ENCODE results near the gene KLRF2.
A peak's percentile ranks its signal among the peaks of the same experiment; 100 is the strongest.

The KLRF2 gene

GRCh38 chr12:9910716-9911421 lies 29.6 kb downstream of the KLRF2 start:
- Histone ChIP-seq H4K91ac (ENCODE audit: low read length) (peak overlapping the region; percentile 35), H2BK120ac (ENCODE audit: low read depth, low read length) (no peak overlapping the region)
- 72% methylated on average over 6 of the region's 7 CpGs for WGBS

GRCh38 chr12:9911708-9912107 lies 30.4 kb downstream of the KLRF2 start:
- H2BK5ac ChIP-seq (ENCODE audit: low read depth, low read length, poor library complexity, severe bottlenecking), result no peak overlapping the region
- H2BK12ac ChIP-seq (ENCODE audit: low read length in 2 of 2), result no peak overlapping the region
- no peaks in the 10 kb centered on the region for H3K4me1 ChIP-seq (ENCODE audit: control insufficient read depth, insufficient read depth, low read depth, low read length)
- no peak overlapping the region for H3K14ac ChIP-seq (ENCODE audit: low read length in 2 of 2)
- DNase-seq, result no peak
- H4K8ac ChIP-seq (ENCODE audit: low read length), result no peak overlapping the region
- no peak overlapping the region for H4K91ac ChIP-seq (ENCODE audit: low read length)
- no peak overlapping the region for H3K27ac ChIP-seq (ENCODE audit: low read length, poor library complexity, severe bottlenecking)
- no peak overlapping the region for H2AFZ ChIP-seq (ENCODE audit: low read depth, low read length)
- no peaks in the 10 kb centered on the region for H3K79me1 ChIP-seq (replicated peaks; ENCODE audit: low read length, poor library complexity, severe bottlenecking)
- no peak overlapping the region for H3K4me2 ChIP-seq (ENCODE audit: low read length, poor library complexity, severe bottlenecking)
- no peak overlapping the region for H2AK5ac ChIP-seq (ENCODE audit: low read length, severe bottlenecking)
- no peak overlapping the region for H3K9ac ChIP-seq (ENCODE audit: low read length)
- H3K4me3 ChIP-seq (ENCODE audit: insufficient read depth in 1 of 2, low read depth in 1 of 2, low read length in 2 of 2), result no peak overlapping the region
- H3K23ac ChIP-seq (ENCODE audit: low read length in 2 of 2), result no peak overlapping the region
- no peak overlapping the region for H3K18ac ChIP-seq (ENCODE audit: low read depth in 1 of 2, low read length in 2 of 2)
- no peaks in the 10 kb centered on the region for H3K36me3 ChIP-seq (ENCODE audit: control insufficient read depth in 1 of 2, insufficient read depth in 2 of 2, low read depth in 1 of 2, low read length in 2 of 2)
- H2BK15ac ChIP-seq (ENCODE audit: low read depth, poor library complexity, severe bottlenecking), result no peak overlapping the region
- no peaks in the 10 kb centered on the region for H3K27me3 ChIP-seq (ENCODE audit: control insufficient read depth in 1 of 2, insufficient read depth in 1 of 2, low read length in 2 of 2)
- no peak overlapping the region for H2BK120ac ChIP-seq (ENCODE audit: low read depth, low read length)
- no peak overlapping the region for H3K4ac ChIP-seq (ENCODE audit: low read depth in 1 of 2, low read length in 2 of 2)
- H3K9me3 ChIP-seq (ENCODE audit: control insufficient read depth, low read length), result peaks cover 34% of the 10 kb centered on the region

More at GRCh38 chr12:9910716-9911421, 29.6 kb downstream of the KLRF2 start:
- Histone ChIP-seq H3K36me3 (ENCODE audit: control insufficient read depth in 1 of 2, insufficient read depth in 2 of 2, low read depth in 1 of 2, low read length in 2 of 2) (no peaks in the 10 kb centered on the region), H3K27ac (ENCODE audit: low read length, poor library complexity, severe bottlenecking) (no peak overlapping the region), H3K9me3 (ENCODE audit: control insufficient read depth, low read length) (peaks cover 34% of the 10 kb centered on the region), H3K4me3 (ENCODE audit: insufficient read depth in 1 of 2, low read depth in 1 of 2, low read length in 2 of 2) (peak overlapping the region in 1 of 2 experiments; percentile 46), H2BK12ac (ENCODE audit: low read length in 2 of 2) (no peak overlapping the region), H3K18ac (ENCODE audit: low read depth in 1 of 2, low read length in 2 of 2) (no peak overlapping the region), H3K23ac (ENCODE audit: low read length in 2 of 2) (no peak overlapping the region), H3K4ac (ENCODE audit: low read depth in 1 of 2, low read length in 2 of 2) (no peak overlapping the region), H2AFZ (ENCODE audit: low read depth, low read length) (no peak overlapping the region), H3K27me3 (ENCODE audit: control insufficient read depth in 1 of 2, insufficient read depth in 1 of 2, low read length in 2 of 2) (no peaks in the 10 kb centered on the region), H3K9ac (ENCODE audit: low read length) (peak overlapping the region; percentile 15), H2AK5ac (ENCODE audit: low read length, severe bottlenecking) (no peak overlapping the region), H3K4me2 (ENCODE audit: low read length, poor library complexity, severe bottlenecking) (no peak overlapping the region), H3K4me1 (ENCODE audit: control insufficient read depth, insufficient read depth, low read depth, low read length) (no peaks in the 10 kb centered on the region), H4K8ac (ENCODE audit: low read length) (no peak overlapping the region), H2BK5ac (ENCODE audit: low read depth, low read length, poor library complexity, severe bottlenecking) (no peak overlapping the region), H2BK15ac (ENCODE audit: low read depth, poor library complexity, severe bottlenecking) (no peak overlapping the region), H3K79me1 (replicated peaks; ENCODE audit: low read length, poor library complexity, severe bottlenecking) (no peaks in the 10 kb centered on the region), H3K14ac (ENCODE audit: low read length in 2 of 2) (no peak overlapping the region)
- peak; percentile 19 for DNase-seq

- no peaks in the 10 kb centered on the region for H3K79me1 ChIP-seq (replicated peaks; ENCODE audit: low read length, poor library complexity, severe bottlenecking)
- no peaks in the 10 kb centered on the region for H3K4me1 ChIP-seq (ENCODE audit: control insufficient read depth, insufficient read depth, low read depth, low read length)
- no peak overlapping the region for H3K4me3 ChIP-seq (ENCODE audit: insufficient read depth in 1 of 2, low read depth in 1 of 2, low read length in 2 of 2)
- H4K8ac ChIP-seq (ENCODE audit: low read length), result no peak overlapping the region
- no peak overlapping the region for H2AK5ac ChIP-seq (ENCODE audit: low read length, severe bottlenecking)
- DNase-seq, result no peak
- no peak overlapping the region for H3K14ac ChIP-seq (ENCODE audit: low read length in 2 of 2)
- no peak overlapping the region for H2BK120ac ChIP-seq (ENCODE audit: low read depth, low read length)
- peaks cover 2% of the 10 kb centered on the region for H3K9me3 ChIP-seq (ENCODE audit: control insufficient read depth, low read length)
- no peak overlapping the region for H3K27ac ChIP-seq (ENCODE audit: low read length, poor library complexity, severe bottlenecking)
- H2BK15ac ChIP-seq (ENCODE audit: low read depth, poor library complexity, severe bottlenecking), result no peak overlapping the region
- WGBS, result 79% methylated on average over 3 of the region's 3 CpGs
- H3K36me3 ChIP-seq (ENCODE audit: control insufficient read depth in 1 of 2, insufficient read depth in 2 of 2, low read depth in 1 of 2, low read length in 2 of 2), result no peaks in the 10 kb centered on the region
- H3K9ac ChIP-seq (ENCODE audit: low read length), result no peak overlapping the region
- H2BK5ac ChIP-seq (ENCODE audit: low read depth, low read length, poor library complexity, severe bottlenecking), result no peak overlapping the region
- H3K18ac ChIP-seq (ENCODE audit: low read depth in 1 of 2, low read length in 2 of 2), result no peak overlapping the region
- no peak overlapping the region for H4K91ac ChIP-seq (ENCODE audit: low read length)
- no peak overlapping the region for H3K23ac ChIP-seq (ENCODE audit: low read length in 2 of 2)
- H3K4ac ChIP-seq (ENCODE audit: low read depth in 1 of 2, low read length in 2 of 2), result no peak overlapping the region
- H2AFZ ChIP-seq (ENCODE audit: low read depth, low read length), result no peak overlapping the region
- no peak overlapping the region for H3K4me2 ChIP-seq (ENCODE audit: low read length, poor library complexity, severe bottlenecking)
- no peaks in the 10 kb centered on the region for H3K27me3 ChIP-seq (ENCODE audit: control insufficient read depth in 1 of 2, insufficient read depth in 1 of 2, low read length in 2 of 2)
- no peak overlapping the region for H2BK12ac ChIP-seq (ENCODE audit: low read length in 2 of 2)
Observed at GRCh38 chr12:9919443-9919842, 38.2 kb downstream of the KLRF2 start.

- WGBS, result 87% methylated on average over 5 of the region's 10 CpGs
- no peak overlapping the region for H2BK12ac ChIP-seq (ENCODE audit: low read length in 2 of 2)
- H2BK5ac ChIP-seq (ENCODE audit: low read depth, low read length, poor library complexity, severe bottlenecking), result no peak overlapping the region
- H2AK5ac ChIP-seq (ENCODE audit: low read length, severe bottlenecking), result no peak overlapping the region
- H2BK15ac ChIP-seq (ENCODE audit: low read depth, poor library complexity, severe bottlenecking), result no peak overlapping the region
- H3K4me3 ChIP-seq (ENCODE audit: insufficient read depth in 1 of 2, low read depth in 1 of 2, low read length in 2 of 2), result no peak overlapping the region
- H3K4ac ChIP-seq (ENCODE audit: low read depth in 1 of 2, low read length in 2 of 2), result no peak overlapping the region
- H3K9ac ChIP-seq (ENCODE audit: low read length), result no peak overlapping the region
- no peak overlapping the region for H2BK120ac ChIP-seq (ENCODE audit: low read depth, low read length)
- H3K27me3 ChIP-seq (ENCODE audit: control insufficient read depth in 1 of 2, insufficient read depth in 1 of 2, low read length in 2 of 2), result no peaks in the 10 kb centered on the region
- H3K36me3 ChIP-seq (ENCODE audit: control insufficient read depth in 1 of 2, insufficient read depth in 2 of 2, low read depth in 1 of 2, low read length in 2 of 2), result no peaks in the 10 kb centered on the region
- peaks cover 2% of the 10 kb centered on the region for H3K9me3 ChIP-seq (ENCODE audit: control insufficient read depth, low read length)
- DNase-seq, result no peak
- no peak overlapping the region for H3K14ac ChIP-seq (ENCODE audit: low read length in 2 of 2)
- no peak overlapping the region for H2AFZ ChIP-seq (ENCODE audit: low read depth, low read length)
- H3K27ac ChIP-seq (ENCODE audit: low read length, poor library complexity, severe bottlenecking), result no peak overlapping the region
- H3K4me1 ChIP-seq (ENCODE audit: control insufficient read depth, insufficient read depth, low read depth, low read length), result no peaks in the 10 kb centered on the region
- H4K91ac ChIP-seq (ENCODE audit: low read length), result no peak overlapping the region
- H3K79me1 ChIP-seq (replicated peaks; ENCODE audit: low read length, poor library complexity, severe bottlenecking), result no peaks in the 10 kb centered on the region
- H3K18ac ChIP-seq (ENCODE audit: low read depth in 1 of 2, low read length in 2 of 2), result no peak overlapping the region
- no peak overlapping the region for H3K4me2 ChIP-seq (ENCODE audit: low read length, poor library complexity, severe bottlenecking)
- no peak overlapping the region for H4K8ac ChIP-seq (ENCODE audit: low read length)
- H3K23ac ChIP-seq (ENCODE audit: low read length in 2 of 2), result no peak overlapping the region
Observed at GRCh38 chr12:9920451-9920850, 39.2 kb downstream of the KLRF2 start.
